Measurements from ENCODE around the gene PLTP. TPM values are rescaled to one million over a fixed set of nuclear protein-coding genes. Genes with fewer than 3 reads are reported as not detected.
"Not testable (repeated sequence)": the region's sequence is repeated elsewhere in the genome, so short reads cannot be mapped to it uniquely, and the experiment has no call there.

Gene PLTP
- total RNA-seq, 5 donors from 2014 or later (not counting 1 experiment from before 2014, with no cell fraction given) = 0.35 to 1.7 (median 1.4) TPM; not detected in 1

- H3K4me1 Mint-ChIP-seq = peaks cover 15 to 38% (median 30%) of the 10 kb centered on the region in 3 donors
- 13% methylated on average over 17 of the region's 22 CpGs for whole genome bisulfite sequencing (ENCODE audit: insufficient coverage)
- CTCF ChIA-PET = interaction anchor here (0.5 to 1.2 kb wide), 7 partner anchors 29 to 117 kb away, joined by 3 to 9 read pairs (median 3); partner anchors contain the start of genes CTSA (in 1 of the 2), NEURL2 (in 1 of the 2) and ZNF335 (in 1 of the 2)
- H3K36me3 ChIP-seq (ENCODE audit: control insufficient read depth in 2 of 2, extremely low read depth in 1 of 2, insufficient read depth in 1 of 2, low read length in 1 of 2) = peaks cover 0 to 18% of the 10 kb centered on the region in 2 donors
- H3K27me3 ChIP-seq (replicated peaks in 1 of 2; ENCODE audit: control insufficient read depth in 2 of 2, extremely low read depth in 1 of 2, insufficient read depth in 2 of 2, low read length in 1 of 2) = no peaks in the 10 kb centered on the region
- H3K4me3 Mint-ChIP-seq = peak overlapping the region; percentile 93 to 97 (median 97)
- peak; percentile 16 to 73 (median 39) for DNase-seq
- H3K4me3 ChIP-seq (ENCODE audit: control insufficient read depth in 1 of 2, extremely low read depth in 1 of 2, low read length in 1 of 2) = peak overlapping the region; percentile 85 to 100
- POLR2A ChIA-PET = interaction anchor here (0.7 to 2.4 kb wide), 4 partner anchors 37 to 1899 kb away, joined by 3 to 23 read pairs (median 3); no protein-coding TSS in a partner anchor
- peak overlapping the region; percentile 99 for H3K27ac ChIP-seq (ENCODE audit: low read length)
- H3K4me1 ChIP-seq (ENCODE audit: control insufficient read depth in 1 of 2, extremely low read depth in 1 of 2, insufficient read depth in 2 of 2, low read length in 2 of 2) = peaks cover 5 to 32% of the 10 kb centered on the region in 2 experiments
- peaks cover 12% of the 10 kb centered on the region for H3K36me3 Mint-ChIP-seq
- no peaks in the 10 kb centered on the region for H3K27me3 Mint-ChIP-seq
- no peaks in the 10 kb centered on the region for H3K9me3 Mint-ChIP-seq
- H3K27ac Mint-ChIP-seq = peak overlapping the region; percentile 95 to 97
- peak in 2 of 4 experiments; percentile 10 to 12 for ATAC-seq (replicated peaks in 1 of 4)
- no peaks in the 10 kb centered on the region for H3K9me3 ChIP-seq
Observed at GRCh38 chr20:45933266-45934045, 21.5 kb upstream of the PLTP start.

- ATAC-seq (replicated peaks in 1 of 4); H3K27ac ChIP-seq (ENCODE audit: low read length); DNase-seq; H3K4me3 ChIP-seq (ENCODE audit: control insufficient read depth in 1 of 2, extremely low read depth in 1 of 2, low read length in 1 of 2); H3K9me3 Mint-ChIP-seq; H3K36me3 Mint-ChIP-seq; H3K27me3 ChIP-seq (replicated peaks in 1 of 2; ENCODE audit: control insufficient read depth in 2 of 2, extremely low read depth in 1 of 2, insufficient read depth in 2 of 2, low read length in 1 of 2); H3K27ac Mint-ChIP-seq; H3K9me3 ChIP-seq; H3K27me3 Mint-ChIP-seq; CTCF ChIA-PET; H3K36me3 ChIP-seq (ENCODE audit: control insufficient read depth in 2 of 2, extremely low read depth in 1 of 2, insufficient read depth in 1 of 2, low read length in 1 of 2); H3K4me3 Mint-ChIP-seq: not testable (repeated sequence)
- H3K4me1 ChIP-seq (ENCODE audit: control insufficient read depth in 1 of 2, extremely low read depth in 1 of 2, insufficient read depth in 2 of 2, low read length in 2 of 2) = peaks cover 5 to 24% of the 10 kb centered on the region in 2 experiments
- WGBS (ENCODE audit: insufficient coverage) = 97% methylated on average over 12 of the region's 17 CpGs
- H3K4me1 Mint-ChIP-seq = peaks cover 0 to 21% (median 14%) of the 10 kb centered on the region in 3 donors
- POLR2A ChIA-PET = interaction anchor here in 1 of 2 donors (0.7 kb wide), 1 partner anchor 13 kb away, joined by 10 read pairs; no protein-coding TSS in a partner anchor
Observed at GRCh38 chr20:45931680-45932079, 19.7 kb upstream of the PLTP start.

- Histone ChIP-seq H3K36me3 (ENCODE audit: control insufficient read depth in 2 of 2, extremely low read depth in 1 of 2, insufficient read depth in 1 of 2, low read length in 1 of 2) (no peaks in the 10 kb centered on the region), H3K4me1 (ENCODE audit: control insufficient read depth in 1 of 2, extremely low read depth in 1 of 2, insufficient read depth in 2 of 2, low read length in 2 of 2) (peaks cover 0 to 3% of the 10 kb centered on the region in 2 experiments), H3K9me3 (no peaks in the 10 kb centered on the region), H3K27me3 (replicated peaks in 1 of 2; ENCODE audit: control insufficient read depth in 2 of 2, extremely low read depth in 1 of 2, insufficient read depth in 2 of 2, low read length in 1 of 2) (peaks cover 0 to 7% of the 10 kb centered on the region in 2 experiments), H3K4me3 (ENCODE audit: control insufficient read depth in 1 of 2, extremely low read depth in 1 of 2, low read length in 1 of 2) (no peak overlapping the region), H3K27ac (ENCODE audit: low read length) (no peak overlapping the region)
- H3K4me3 Mint-ChIP-seq = no peak overlapping the region
- no peaks in the 10 kb centered on the region for H3K36me3 Mint-ChIP-seq
- ATAC-seq (replicated peaks in 1 of 4) (no peak), DNase-seq (no peak)
- ChIA-PET POLR2A (no interaction called here), CTCF (interaction anchor here in 1 of 2 donors (0.7 kb wide), 1 partner anchor 158 kb away, joined by 3 read pairs; no protein-coding TSS in a partner anchor)
- H3K27me3 Mint-ChIP-seq = peaks cover 0 to 2% of the 10 kb centered on the region in 2 donors
- no peaks in the 10 kb centered on the region for H3K9me3 Mint-ChIP-seq
- H3K27ac Mint-ChIP-seq = no peak overlapping the region
- H3K4me1 Mint-ChIP-seq = peaks cover 0 to 6% (median 5%) of the 10 kb centered on the region in 3 donors
- WGBS (ENCODE audit: insufficient coverage) = 97% methylated on average over 8 of the region's 14 CpGs
Observed at GRCh38 chr20:45927071-45927878, 15.3 kb upstream of the PLTP start.

GRCh38 chr20:45926731-45927070 lies 14.7 kb upstream of the PLTP start:
- no peak overlapping the region for H3K4me3 Mint-ChIP-seq
- Histone ChIP-seq H3K9me3 (no peaks in the 10 kb centered on the region), H3K4me1 (ENCODE audit: control insufficient read depth in 1 of 2, extremely low read depth in 1 of 2, insufficient read depth in 2 of 2, low read length in 2 of 2) (peaks cover 0 to 3% of the 10 kb centered on the region in 2 experiments), H3K4me3 (ENCODE audit: control insufficient read depth in 1 of 2, extremely low read depth in 1 of 2, low read length in 1 of 2) (no peak overlapping the region), H3K27me3 (replicated peaks in 1 of 2; ENCODE audit: control insufficient read depth in 2 of 2, extremely low read depth in 1 of 2, insufficient read depth in 2 of 2, low read length in 1 of 2) (peaks cover 0 to 10% of the 10 kb centered on the region in 2 experiments), H3K36me3 (ENCODE audit: control insufficient read depth in 2 of 2, extremely low read depth in 1 of 2, insufficient read depth in 1 of 2, low read length in 1 of 2) (no peaks in the 10 kb centered on the region), H3K27ac (ENCODE audit: low read length) (no peak overlapping the region)
- no peak overlapping the region for H3K27ac Mint-ChIP-seq
- peaks cover 0 to 5% (median 4%) of the 10 kb centered on the region in 3 donors for H3K4me1 Mint-ChIP-seq
- POLR2A ChIA-PET = no interaction called here
- ATAC-seq (replicated peaks in 1 of 4) (no peak), DNase-seq (no peak)
- no peaks in the 10 kb centered on the region for H3K36me3 Mint-ChIP-seq
- peaks cover under 1 to 4% of the 10 kb centered on the region in 2 donors for H3K27me3 Mint-ChIP-seq
- CTCF ChIA-PET = interaction anchor here in 1 of 2 donors (0.7 kb wide), 1 partner anchor 157 kb away, joined by 3 read pairs; no protein-coding TSS in a partner anchor
- no peaks in the 10 kb centered on the region for H3K9me3 Mint-ChIP-seq
- 100% methylated on average over 1 of the region's 2 CpGs for WGBS (ENCODE audit: insufficient coverage)

- Histone ChIP-seq H3K36me3 (ENCODE audit: control insufficient read depth in 2 of 2, extremely low read depth in 1 of 2, insufficient read depth in 1 of 2, low read length in 1 of 2) (no peaks in the 10 kb centered on the region), H3K9me3 (no peaks in the 10 kb centered on the region), H3K27ac (ENCODE audit: low read length) (no peak overlapping the region), H3K4me1 (ENCODE audit: control insufficient read depth in 1 of 2, extremely low read depth in 1 of 2, insufficient read depth in 2 of 2, low read length in 2 of 2) (peaks cover 0 to 3% of the 10 kb centered on the region in 2 experiments), H3K4me3 (ENCODE audit: control insufficient read depth in 1 of 2, extremely low read depth in 1 of 2, low read length in 1 of 2) (no peak overlapping the region), H3K27me3 (replicated peaks in 1 of 2; ENCODE audit: control insufficient read depth in 2 of 2, extremely low read depth in 1 of 2, insufficient read depth in 2 of 2, low read length in 1 of 2) (peaks cover 0 to 15% of the 10 kb centered on the region in 2 experiments)
- Mint-ChIP-seq H3K4me1 (peaks cover 0 to 5% (median 4%) of the 10 kb centered on the region in 3 donors), H3K9me3 (no peaks in the 10 kb centered on the region), H3K27ac (no peak overlapping the region), H3K4me3 (no peak overlapping the region), H3K27me3 (peaks cover 8 to 11% of the 10 kb centered on the region in 2 donors), H3K36me3 (no peaks in the 10 kb centered on the region)
- 60% methylated on average over 3 of the region's 9 CpGs for WGBS (ENCODE audit: insufficient coverage)
- ChIA-PET CTCF (interaction anchor here in 1 of 2 donors (0.6 kb wide), 1 partner anchor 19 kb away, joined by 6 read pairs; no protein-coding TSS in a partner anchor), POLR2A (no interaction called here)
- DNase-seq (no peak), ATAC-seq (replicated peaks in 1 of 4) (no peak)
Observed at GRCh38 chr20:45925821-45926506, 14.0 kb upstream of the PLTP start.

Data from T-cell (primary cell).